IMR-90 (cell line): ENCODE data around the gene GALC. TPM values are rescaled to one million over a fixed set of nuclear protein-coding genes. Genes with fewer than 3 reads are reported as not detected.

ENCODE experiments used
- ATAC-seq: fragments of 200-7000 bp; cut with Tn5 transposase; 2 replicates; pipeline ENCODE4 v1.9.1; 2020; ENCODE audit warnings: low read depth, mild to moderate bottlenecking, moderate library complexity
- BruUV-seq: library from RNA; stranded (reverse); fragments of 400-500 nt; replicated peaks from 2 replicates; lab custom pipeline; 2021; lab: Mats Ljungman, UMichigan
- CTCF ChIA-PET: fragments of 300-600 bp; formaldehyde crosslinking; extraction: SDS; loops from one replicate; lab custom pipeline; 2021; ENCODE audit warnings: antibody characterized with exemption; lab: Yijun Ruan, JAX
- POLR2A ChIA-PET: fragments of 300-600 bp; sonication (Branson Sonifier 250); formaldehyde crosslinking; loops from one replicate; lab custom pipeline; 2022; ENCODE audit warnings: antibody characterized with exemption; ENCODE audit not compliant: unreplicated experiment; lab: Charles Lee
- DNase-seq: peaks from one replicate; pipeline ENCODE4 v3.0.0; 2013
- H2AFZ ChIP-seq: replicated peaks from 2 replicates; pipeline ENCODE3; 2013; ENCODE audit warnings: low read length, mild to moderate bottlenecking; ENCODE audit not compliant: poor library complexity
- H2AK5ac ChIP-seq: 2 replicates; pipeline ENCODE4 v1.6.1; 2013; ENCODE audit warnings: low read depth, low read length, inconsistent platforms
- H2AK9ac ChIP-seq: replicated peaks from 2 replicates; pipeline ENCODE3; 2013; ENCODE audit warnings: mild to moderate bottlenecking, low read depth, low read length, moderate library complexity; ENCODE audit not compliant: poor library complexity
- H2BK120ac ChIP-seq: 2 replicates; pipeline ENCODE4 v1.6.1; 2013; ENCODE audit warnings: low read depth, low read length, inconsistent platforms
- H2BK15ac ChIP-seq: 3 replicates; pipeline ENCODE4 v1.6.1; 2013; ENCODE audit warnings: low read depth, low read length, inconsistent platforms
- H2BK20ac ChIP-seq: 2 replicates; pipeline ENCODE4 v1.6.1; 2013; ENCODE audit warnings: low read depth, mild to moderate bottlenecking, inconsistent platforms, low read length, moderate library complexity
- H2BK5ac ChIP-seq: 2 replicates; pipeline ENCODE4 v1.6.1; 2013; ENCODE audit warnings: mild to moderate bottlenecking, low read depth, low read length, inconsistent platforms; ENCODE audit not compliant: poor library complexity, severe bottlenecking
- H3K14ac ChIP-seq: replicated peaks from 2 replicates; pipeline ENCODE4 v1.6.1; 2013; ENCODE audit warnings: low read depth, low read length, inconsistent platforms
- H3K18ac ChIP-seq: 2 replicates; pipeline ENCODE4 v1.6.1; 2013; ENCODE audit warnings: low read depth, low read length, control low read depth
- H3K23ac ChIP-seq: 2 replicates; pipeline ENCODE4 v1.6.1; 2013; ENCODE audit warnings: low read depth, low read length, inconsistent platforms
- H3K27ac ChIP-seq: 2 replicates; pipeline ENCODE4 v1.5.1; 2013; ENCODE audit warnings: mild to moderate bottlenecking, control low read depth, low read length; ENCODE audit not compliant: insufficient read depth
- H3K27me3 ChIP-seq: 2 replicates; pipeline ENCODE4 v1.6.1; 2013; ENCODE audit warnings: low read length; ENCODE audit not compliant: control insufficient read depth, insufficient read depth
- H3K36me3 ChIP-seq: 2 replicates; pipeline ENCODE4 v1.6.1; 2013; ENCODE audit warnings: low read length, mixed read lengths; ENCODE audit not compliant: control insufficient read depth, insufficient read depth
- H3K4ac ChIP-seq: 2 replicates; pipeline ENCODE4 v1.6.1; 2013; ENCODE audit warnings: low read depth, low read length, inconsistent platforms
- H3K4me1 ChIP-seq: 2 replicates; pipeline ENCODE4 v1.6.1; 2013; ENCODE audit warnings: low read length, mixed read lengths; ENCODE audit not compliant: control insufficient read depth, insufficient read depth
- H3K4me2 ChIP-seq: 2 replicates; pipeline ENCODE4 v1.6.1; 2013; ENCODE audit warnings: low read depth, mild to moderate bottlenecking, control low read depth, low read length, moderate library complexity
- H3K4me3 ChIP-seq: 2 replicates; pipeline ENCODE4 v1.5.1; 2013; ENCODE audit warnings: low read depth, mild to moderate bottlenecking, control low read depth, low read length, moderate library complexity; ENCODE audit not compliant: insufficient read depth
- H3K56ac ChIP-seq: 2 replicates; pipeline ENCODE4 v1.6.1; 2013; ENCODE audit warnings: low read length, inconsistent platforms; ENCODE audit not compliant: insufficient read depth; ENCODE audit errors: extremely low read depth
- H3K79me1 ChIP-seq, 2 experiments: 2 replicates each; pipeline ENCODE4 v1.6.1; 2013; ENCODE audit warnings: low read length in 2 of 2, inconsistent platforms in 1 of 2, low read depth in 1 of 2
- H3K9ac ChIP-seq: 2 replicates; pipeline ENCODE4 v1.6.1; 2013; ENCODE audit warnings: low read depth, low read length, control low read depth
- H3K9me1 ChIP-seq: 2 replicates; pipeline ENCODE4 v1.6.1; 2013; ENCODE audit warnings: low read length, inconsistent platforms; ENCODE audit not compliant: insufficient read depth
- H3K9me3 ChIP-seq: 2 replicates; pipeline ENCODE4 v1.6.1; 2013; ENCODE audit warnings: low read length; ENCODE audit not compliant: control insufficient read depth, insufficient read depth
- H4K20me1 ChIP-seq: 2 replicates; pipeline ENCODE4 v1.6.1; 2013; ENCODE audit warnings: low read length, inconsistent platforms; ENCODE audit not compliant: insufficient read depth
- H4K5ac ChIP-seq: 2 replicates; pipeline ENCODE4 v1.6.1; 2013; ENCODE audit warnings: mild to moderate bottlenecking, low read depth, low read length, control low read depth
- H4K8ac ChIP-seq, 2 experiments: 2 replicates each; pipeline ENCODE4 v1.6.1; 2013; ENCODE audit warnings: low read depth in 2 of 2, low read length in 2 of 2, control low read depth in 1 of 2, inconsistent platforms in 1 of 2
- H4K91ac ChIP-seq: 2 replicates; pipeline ENCODE4 v1.6.1; 2013; ENCODE audit warnings: low read depth, low read length, inconsistent platforms; ENCODE audit not compliant: insufficient read depth
- BHLHE40 ChIP-seq: fragments of 150-350 bp; IDR thresholded peaks from 2 replicates; pipeline ENCODE4 v1.6.1; 2016; ENCODE audit warnings: mild to moderate bottlenecking, low read depth, low read length
- CHD1 ChIP-seq: IDR thresholded peaks from 2 replicates; pipeline ENCODE4 v1.6.1; 2012; ENCODE audit warnings: low read depth, low read length, improper control_type of control experiment
- MAZ ChIP-seq: IDR thresholded peaks from 2 replicates; pipeline ENCODE4 v1.6.1; 2012; ENCODE audit warnings: low read depth, mild to moderate bottlenecking, low read length, improper control_type of control experiment, moderate library complexity, borderline replicate concordance
- MXI1 ChIP-seq: IDR thresholded peaks from 2 replicates; pipeline ENCODE4 v1.6.1; 2012; ENCODE audit warnings: low read depth, mild to moderate bottlenecking, low read length, moderate library complexity, borderline replicate concordance
- NFE2L2 ChIP-seq: fragments of 150-350 bp; IDR thresholded peaks from 2 replicates; pipeline ENCODE4 v1.6.1; 2016; ENCODE audit warnings: low read depth, mild to moderate bottlenecking, low read length
- RAD21 ChIP-seq: IDR thresholded peaks from 2 replicates; pipeline ENCODE4 v1.6.1; 2012; ENCODE audit warnings: low read length, improper control_type of control experiment
- RCOR1 ChIP-seq: IDR thresholded peaks from 2 replicates; pipeline ENCODE4 v1.6.1; 2012; ENCODE audit warnings: mild to moderate bottlenecking, low read length, improper control_type of control experiment; ENCODE audit not compliant: insufficient replicate concordance
- RFX5 ChIP-seq: IDR thresholded peaks from 2 replicates; pipeline ENCODE4 v1.8.0; 2012; ENCODE audit warnings: low read depth, mild to moderate bottlenecking, low read length, moderate library complexity
- dilution Hi-C: fragments of 300-500 bp; cut with HindIII; formaldehyde crosslinking; loops from one replicate; pipeline ENCODE4 v1.14.3; 2018; ENCODE audit warnings: low sequenced_read_pairs; ENCODE audit not compliant: unreplicated experiment
- in situ Hi-C: fragments of 300-500 bp; cut with MboI; formaldehyde crosslinking; loops from 3 replicates; pipeline ENCODE4 v1.14.3; 2019; ENCODE audit warnings: low sequenced_read_pairs, inconsistent platforms, mixed read lengths
- intact Hi-C: fragments of 100-400 bp; cut with micrococcal nuclease; formaldehyde crosslinking; loops from 2 replicates; pipeline ENCODE4 v1.10.0; 2022
- polyA plus RNA-seq, 3 experiments: library from polyadenylated mRNA; depleted of rRNA; stranded (reverse); fragments of >200 nt; gene quantifications; 2 replicates each; pipeline ENCODE4 v1.2.3, GENCODE V29; 2012; ENCODE audit warnings: low replicate concordance in 1 of 3
- total RNA-seq: library from RNA; depleted of rRNA; stranded (reverse); fragments of >200 nt; gene quantifications from 2 replicates; pipeline ENCODE4 v1.2.3, GENCODE V29; 2012
- TF ChIP-seq, protein P1 (sequence below): fragments of 150-350 bp; IDR thresholded peaks from 2 replicates; pipeline ENCODE4 v1.6.1; 2016; ENCODE audit warnings: low read depth, mild to moderate bottlenecking, low read length, moderate library complexity, borderline replicate concordance

GALC gene
- total and polyA plus RNA-seq, 2 of the 4 experiments (the other 2 are of a cell fraction), result 6.3 to 7.9 TPM

DNA sequence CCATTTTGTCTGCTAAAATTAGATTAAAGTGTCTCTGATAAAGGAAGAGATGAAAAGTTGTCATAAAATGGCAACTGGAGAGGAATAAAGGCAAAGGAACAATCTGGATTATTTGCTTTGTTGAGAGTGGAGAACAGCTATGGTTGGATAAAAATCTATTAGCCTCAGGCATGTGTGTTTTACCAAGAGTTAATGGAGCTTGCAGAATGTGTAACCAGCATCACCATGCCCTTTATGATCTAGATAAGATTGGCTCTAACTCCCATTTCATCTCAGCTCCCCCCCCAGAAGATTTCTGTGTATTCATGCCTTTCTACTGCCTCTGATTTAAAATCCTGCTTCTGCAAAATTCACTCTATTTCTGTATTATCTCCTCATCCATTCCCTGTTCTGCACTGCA, 93.8 kb downstream of the GALC start:
- Histone ChIP-seq H4K20me1 (no peaks in the 10 kb centered on the region), H3K56ac (no peak overlapping the region), H4K5ac (no peak overlapping the region), H3K27ac (no peak overlapping the region), H3K14ac (no peak overlapping the region), H2AK9ac (no peak overlapping the region), H2BK5ac (no peak overlapping the region), H3K79me1 (no peaks in the 10 kb centered on the region), H3K4me3 (no peak overlapping the region), H3K4me2 (no peak overlapping the region), H3K9me3 (no peaks in the 10 kb centered on the region), H3K4ac (no peak overlapping the region), H2AFZ (no peak overlapping the region), H4K91ac (no peak overlapping the region), H2BK20ac (no peak overlapping the region), H4K8ac (no peak overlapping the region), H3K23ac (no peak overlapping the region), H3K27me3 (no peaks in the 10 kb centered on the region), H3K4me1 (no peaks in the 10 kb centered on the region), H2BK120ac (no peak overlapping the region), H3K9me1 (no peaks in the 10 kb centered on the region), H3K9ac (no peak overlapping the region), H2AK5ac (no peak overlapping the region), H3K18ac (no peak overlapping the region), H3K36me3 (no peaks in the 10 kb centered on the region), H2BK15ac (no peak overlapping the region)
- ChIA-PET POLR2A (no interaction called here), CTCF (interaction anchor here (0.5 kb wide), 1 partner anchor 10 kb away, joined by 4 read pairs; no protein-coding TSS in a partner anchor)
- intact Hi-C loops (loop anchor here (10.0 kb wide), 1 partner anchor 1844 kb away; no protein-coding TSS in a partner anchor), dilution Hi-C loops (no loop called here), in situ Hi-C loops (no loop called here)
- ATAC-seq (no peak), DNase-seq (no peak)
- BruUV-seq, result no TSS peak
- TF ChIP-seq, protein P1, sequence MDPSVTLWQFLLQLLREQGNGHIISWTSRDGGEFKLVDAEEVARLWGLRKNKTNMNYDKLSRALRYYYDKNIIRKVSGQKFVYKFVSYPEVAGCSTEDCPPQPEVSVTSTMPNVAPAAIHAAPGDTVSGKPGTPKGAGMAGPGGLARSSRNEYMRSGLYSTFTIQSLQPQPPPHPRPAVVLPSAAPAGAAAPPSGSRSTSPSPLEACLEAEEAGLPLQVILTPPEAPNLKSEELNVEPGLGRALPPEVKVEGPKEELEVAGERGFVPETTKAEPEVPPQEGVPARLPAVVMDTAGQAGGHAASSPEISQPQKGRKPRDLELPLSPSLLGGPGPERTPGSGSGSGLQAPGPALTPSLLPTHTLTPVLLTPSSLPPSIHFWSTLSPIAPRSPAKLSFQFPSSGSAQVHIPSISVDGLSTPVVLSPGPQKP, result no peak
- no peak for TF ChIP-seq MAZ
- TF ChIP-seq RAD21, result no peak
- no peak for TF ChIP-seq NFE2L2
- no peak for TF ChIP-seq BHLHE40
- no peak for TF ChIP-seq MXI1
- TF ChIP-seq RCOR1, result no peak
- no peak for TF ChIP-seq RFX5
- no peak for TF ChIP-seq CHD1
